Mesothelial cell of epicardium (in vitro differentiated cells): Measurements from ENCODE around the gene PEAK1. TPM values are rescaled to one million over a fixed set of nuclear protein-coding genes. Genes with fewer than 3 reads are reported as not detected.

Experiments used
- DNase-seq, 2 experiments: peaks; one replicate each; pipeline ENCODE4 v3.0.0; 2021; ENCODE audit warnings: low spot score in 2 of 2; ENCODE audit not compliant: unreplicated experiment in 2 of 2
- H3K27ac Mint-ChIP-seq: 2 replicates; pipeline ENCODE4 v1.8.0; 2021; ENCODE audit warnings: mixed read lengths
- H3K27me3 Mint-ChIP-seq: 2 replicates; pipeline ENCODE4 v1.8.0; 2021; ENCODE audit warnings: low read depth, mixed read lengths
- H3K36me3 Mint-ChIP-seq: 2 replicates; pipeline ENCODE4 v1.8.0; 2021; ENCODE audit warnings: mixed read lengths
- H3K4me1 Mint-ChIP-seq: 2 replicates; pipeline ENCODE4 v1.8.0; 2021; ENCODE audit warnings: mixed read lengths
- H3K4me3 Mint-ChIP-seq: 2 replicates; pipeline ENCODE4 v1.8.0; 2021; ENCODE audit warnings: mild to moderate bottlenecking, moderate library complexity, mixed read lengths
- H3K9me3 Mint-ChIP-seq: 2 replicates; pipeline ENCODE4 v1.8.0; 2021; ENCODE audit warnings: mixed read lengths
- CTCF ChIP-seq: fragments of 200-600 bp; sonication (generic); IDR thresholded peaks from one replicate; pipeline ENCODE4 v1.5.0; 2021; ENCODE audit warnings: antibody characterized with exemption; ENCODE audit not compliant: unreplicated experiment
- total RNA-seq: library from RNA; stranded (reverse); gene quantifications from 3 replicates; pipeline ENCODE4 v1.2.1, GENCODE V29; 2021

PEAK1 gene
- total RNA-seq, 1 donor from 2014 or later: 92.3 TPM

GRCh38 chr15:77221708-77222107 is 198.2 kb downstream of the PEAK1 start:
- no peak overlapping the region for H3K27ac Mint-ChIP-seq
- no peaks in the 10 kb centered on the region for H3K27me3 Mint-ChIP-seq
- no peaks in the 10 kb centered on the region for H3K9me3 Mint-ChIP-seq
- no peak for TF ChIP-seq CTCF
- peaks cover 46% of the 10 kb centered on the region for H3K4me1 Mint-ChIP-seq
- no peak overlapping the region for H3K4me3 Mint-ChIP-seq
- H3K36me3 Mint-ChIP-seq: peaks cover 7% of the 10 kb centered on the region
- DNase-seq: no peak

GRCh38 chr15:77221174-77221573 is 198.7 kb downstream of the PEAK1 start:
- no peak overlapping the region for H3K4me3 Mint-ChIP-seq
- no peak overlapping the region for H3K27ac Mint-ChIP-seq
- peaks cover 41% of the 10 kb centered on the region for H3K4me1 Mint-ChIP-seq
- TF ChIP-seq CTCF: no peak
- peaks cover under 1% of the 10 kb centered on the region for H3K9me3 Mint-ChIP-seq
- H3K36me3 Mint-ChIP-seq: peaks cover 12% of the 10 kb centered on the region
- H3K27me3 Mint-ChIP-seq: no peaks in the 10 kb centered on the region
- DNase-seq: no peak

- H3K4me3 Mint-ChIP-seq: no peak overlapping the region
These were observed 200.1 kb downstream of the PEAK1 start for GRCh38 chr15:77219841-77220240.

GRCh38 chr15:77209221-77209620 is 210.7 kb downstream of the PEAK1 start:
- TF ChIP-seq CTCF: no peak
- no peaks in the 10 kb centered on the region for H3K27me3 Mint-ChIP-seq
- peaks cover 6% of the 10 kb centered on the region for H3K4me1 Mint-ChIP-seq
- peaks cover 24% of the 10 kb centered on the region for H3K36me3 Mint-ChIP-seq
- no peak for DNase-seq
- no peak overlapping the region for H3K27ac Mint-ChIP-seq
- no peak overlapping the region for H3K4me3 Mint-ChIP-seq
- peaks cover 13% of the 10 kb centered on the region for H3K9me3 Mint-ChIP-seq

More at GRCh38 chr15:77219841-77220240, 200.1 kb downstream of the PEAK1 start:
- Mint-ChIP-seq H3K4me1 (peaks cover 30% of the 10 kb centered on the region), H3K27me3 (no peaks in the 10 kb centered on the region), H3K9me3 (peaks cover 4% of the 10 kb centered on the region), H3K36me3 (peaks cover 21% of the 10 kb centered on the region), H3K27ac (no peak overlapping the region)
- no peak for DNase-seq
- TF ChIP-seq CTCF: no peak

- peaks cover 8% of the 10 kb centered on the region for H3K4me1 Mint-ChIP-seq
- no peak for DNase-seq
- H3K4me3 Mint-ChIP-seq: no peak overlapping the region
- no peak for TF ChIP-seq CTCF
- H3K9me3 Mint-ChIP-seq: peaks cover 13% of the 10 kb centered on the region
- no peaks in the 10 kb centered on the region for H3K27me3 Mint-ChIP-seq
- peaks cover 24% of the 10 kb centered on the region for H3K36me3 Mint-ChIP-seq
- no peak overlapping the region for H3K27ac Mint-ChIP-seq
These were observed 211.7 kb downstream of the PEAK1 start for GRCh38 chr15:77208241-77208640.

- Mint-ChIP-seq H3K36me3 (peaks cover 25% of the 10 kb centered on the region), H3K9me3 (peaks cover 22% of the 10 kb centered on the region), H3K4me3 (no peak overlapping the region), H3K4me1 (peaks cover 8% of the 10 kb centered on the region), H3K27ac (no peak overlapping the region), H3K27me3 (no peaks in the 10 kb centered on the region)
- no peak for TF ChIP-seq CTCF
- no peak for DNase-seq
These were observed 218.2 kb downstream of the PEAK1 start for GRCh38 chr15:77201665-77202064.
